Esophagus squamous epithelium (tissue), 4 donors: ENCODE measurements around the gene CEP170B.

Experiments
- CTCF ChIP-seq, 6 experiments: fragments of 450-650 bp in 4 of 6; fragments of 200-600 bp in 2 of 6; sonication (generic) in 2 of 6; IDR thresholded peaks; one replicate each; pipeline ENCODE4 v1.5.1; 2016 to 2019; ENCODE audit warnings: antibody characterized with exemption in 6 of 6, mild to moderate bottlenecking in 4 of 6, moderate library complexity in 4 of 6
- POLR2A ChIP-seq, 4 donors: fragments of 450-650 bp; IDR thresholded peaks; one replicate each; pipeline ENCODE4 v1.6.1; 2017; ENCODE audit warnings: antibody characterized with exemption in 4 of 4, mild to moderate bottlenecking in 4 of 4, moderate library complexity in 3 of 4

- TF ChIP-seq CTCF (IDR thresholded peaks at IDR 0.05): no peak
- no peak for TF ChIP-seq POLR2A (IDR thresholded peaks at IDR 0.05)
Observed at GRCh38 chr14:104821971-104822608, 43.0 kb upstream of the CEP170B start.
